ENCODE measurements around the gene HES4.

The HES4 gene

GRCh38 chr1:1013105-1013921 lies 13.4 kb upstream of the HES4 start, which contains the start of gene ISG15 (continued):
- peak; percentile 60; the same call in 1 of the 2 replicates for TF ChIP-seq SCRT1 (tag by site-specific recombination; IDR thresholded peaks at IDR 0.05; ENCODE audit: borderline replicate concordance)
- peak; percentile 63 for TF ChIP-seq ZNF366 (tag by site-specific recombination; conservative IDR thresholded peaks at IDR 0.05)
- TF ChIP-seq ZNF571 (tag by site-specific recombination; IDR thresholded peaks at IDR 0.05) = no peak
- TF ChIP-seq ZNF157 (tag by site-specific recombination; IDR thresholded peaks at IDR 0.05) = no peak
- peak; percentile 84 for TF ChIP-seq SP7 (tag by site-specific recombination; IDR thresholded peaks at IDR 0.05)
- TF ChIP-seq ZNF629 (tag by site-specific recombination; IDR thresholded peaks at IDR 0.05) = peak; percentile 57; the same call in 1 of the 2 replicates
- TF ChIP-seq, protein P1, sequence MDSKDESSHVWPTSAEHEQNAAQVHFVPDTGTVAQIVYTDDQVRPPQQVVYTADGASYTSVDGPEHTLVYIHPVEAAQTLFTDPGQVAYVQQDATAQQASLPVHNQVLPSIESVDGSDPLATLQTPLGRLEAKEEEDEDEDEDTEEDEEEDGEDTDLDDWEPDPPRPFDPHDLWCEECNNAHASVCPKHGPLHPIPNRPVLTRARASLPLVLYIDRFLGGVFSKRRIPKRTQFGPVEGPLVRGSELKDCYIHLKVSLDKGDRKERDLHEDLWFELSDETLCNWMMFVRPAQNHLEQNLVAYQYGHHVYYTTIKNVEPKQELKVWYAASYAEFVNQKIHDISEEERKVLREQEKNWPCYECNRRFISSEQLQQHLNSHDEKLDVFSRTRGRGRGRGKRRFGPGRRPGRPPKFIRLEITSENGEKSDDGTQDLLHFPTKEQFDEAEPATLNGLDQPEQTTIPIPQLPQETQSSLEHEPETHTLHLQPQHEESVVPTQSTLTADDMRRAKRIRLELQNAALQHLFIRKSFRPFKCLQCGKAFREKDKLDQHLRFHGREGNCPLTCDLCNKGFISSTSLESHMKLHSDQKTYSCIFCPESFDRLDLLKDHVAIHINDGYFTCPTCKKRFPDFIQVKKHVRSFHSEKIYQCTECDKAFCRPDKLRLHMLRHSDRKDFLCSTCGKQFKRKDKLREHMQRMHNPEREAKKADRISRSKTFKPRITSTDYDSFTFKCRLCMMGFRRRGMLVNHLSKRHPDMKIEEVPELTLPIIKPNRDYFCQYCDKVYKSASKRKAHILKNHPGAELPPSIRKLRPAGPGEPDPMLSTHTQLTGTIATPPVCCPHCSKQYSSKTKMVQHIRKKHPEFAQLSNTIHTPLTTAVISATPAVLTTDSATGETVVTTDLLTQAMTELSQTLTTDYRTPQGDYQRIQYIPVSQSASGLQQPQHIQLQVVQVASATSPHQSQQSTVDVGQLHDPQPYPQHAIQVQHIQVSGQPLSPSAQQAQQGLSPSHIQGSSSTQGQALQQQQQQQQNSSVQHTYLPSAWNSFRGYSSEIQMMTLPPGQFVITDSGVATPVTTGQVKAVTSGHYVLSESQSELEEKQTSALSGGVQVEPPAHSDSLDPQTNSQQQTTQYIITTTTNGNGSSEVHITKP (tag by site-specific recombination; IDR thresholded peaks at IDR 0.05) = peak; percentile 75
- TF ChIP-seq, protein P2, sequence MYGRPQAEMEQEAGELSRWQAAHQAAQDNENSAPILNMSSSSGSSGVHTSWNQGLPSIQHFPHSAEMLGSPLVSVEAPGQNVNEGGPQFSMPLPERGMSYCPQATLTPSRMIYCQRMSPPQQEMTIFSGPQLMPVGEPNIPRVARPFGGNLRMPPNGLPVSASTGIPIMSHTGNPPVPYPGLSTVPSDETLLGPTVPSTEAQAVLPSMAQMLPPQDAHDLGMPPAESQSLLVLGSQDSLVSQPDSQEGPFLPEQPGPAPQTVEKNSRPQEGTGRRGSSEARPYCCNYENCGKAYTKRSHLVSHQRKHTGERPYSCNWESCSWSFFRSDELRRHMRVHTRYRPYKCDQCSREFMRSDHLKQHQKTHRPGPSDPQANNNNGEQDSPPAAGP (tag by site-specific recombination; IDR thresholded peaks at IDR 0.05) = 0 out of 2 replicates have a peak, but pooled peaks have one; percentile 37
- TF ChIP-seq, protein P3, sequence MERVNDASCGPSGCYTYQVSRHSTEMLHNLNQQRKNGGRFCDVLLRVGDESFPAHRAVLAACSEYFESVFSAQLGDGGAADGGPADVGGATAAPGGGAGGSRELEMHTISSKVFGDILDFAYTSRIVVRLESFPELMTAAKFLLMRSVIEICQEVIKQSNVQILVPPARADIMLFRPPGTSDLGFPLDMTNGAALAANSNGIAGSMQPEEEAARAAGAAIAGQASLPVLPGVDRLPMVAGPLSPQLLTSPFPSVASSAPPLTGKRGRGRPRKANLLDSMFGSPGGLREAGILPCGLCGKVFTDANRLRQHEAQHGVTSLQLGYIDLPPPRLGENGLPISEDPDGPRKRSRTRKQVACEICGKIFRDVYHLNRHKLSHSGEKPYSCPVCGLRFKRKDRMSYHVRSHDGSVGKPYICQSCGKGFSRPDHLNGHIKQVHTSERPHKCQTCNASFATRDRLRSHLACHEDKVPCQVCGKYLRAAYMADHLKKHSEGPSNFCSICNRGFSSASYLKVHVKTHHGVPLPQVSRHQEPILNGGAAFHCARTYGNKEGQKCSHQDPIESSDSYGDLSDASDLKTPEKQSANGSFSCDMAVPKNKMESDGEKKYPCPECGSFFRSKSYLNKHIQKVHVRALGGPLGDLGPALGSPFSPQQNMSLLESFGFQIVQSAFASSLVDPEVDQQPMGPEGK (tag by site-specific recombination; IDR thresholded peaks at IDR 0.05) = peak; percentile 70
- TF ChIP-seq, protein P4, sequence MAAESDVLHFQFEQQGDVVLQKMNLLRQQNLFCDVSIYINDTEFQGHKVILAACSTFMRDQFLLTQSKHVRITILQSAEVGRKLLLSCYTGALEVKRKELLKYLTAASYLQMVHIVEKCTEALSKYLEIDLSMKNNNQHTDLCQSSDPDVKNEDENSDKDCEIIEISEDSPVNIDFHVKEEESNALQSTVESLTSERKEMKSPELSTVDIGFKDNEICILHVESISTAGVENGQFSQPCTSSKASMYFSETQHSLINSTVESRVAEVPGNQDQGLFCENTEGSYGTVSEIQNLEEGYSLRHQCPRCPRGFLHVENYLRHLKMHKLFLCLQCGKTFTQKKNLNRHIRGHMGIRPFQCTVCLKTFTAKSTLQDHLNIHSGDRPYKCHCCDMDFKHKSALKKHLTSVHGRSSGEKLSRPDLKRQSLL (tag by site-specific recombination; IDR thresholded peaks at IDR 0.05) = no peak
- no peak for TF ChIP-seq ZNF792 (tag by site-specific recombination; IDR thresholded peaks at IDR 0.05)
- TF ChIP-seq WT1 (tag by site-specific recombination; IDR thresholded peaks at IDR 0.05) = peak; percentile 64; the same call in 1 of the 2 replicates
- TF ChIP-seq, protein P5, sequence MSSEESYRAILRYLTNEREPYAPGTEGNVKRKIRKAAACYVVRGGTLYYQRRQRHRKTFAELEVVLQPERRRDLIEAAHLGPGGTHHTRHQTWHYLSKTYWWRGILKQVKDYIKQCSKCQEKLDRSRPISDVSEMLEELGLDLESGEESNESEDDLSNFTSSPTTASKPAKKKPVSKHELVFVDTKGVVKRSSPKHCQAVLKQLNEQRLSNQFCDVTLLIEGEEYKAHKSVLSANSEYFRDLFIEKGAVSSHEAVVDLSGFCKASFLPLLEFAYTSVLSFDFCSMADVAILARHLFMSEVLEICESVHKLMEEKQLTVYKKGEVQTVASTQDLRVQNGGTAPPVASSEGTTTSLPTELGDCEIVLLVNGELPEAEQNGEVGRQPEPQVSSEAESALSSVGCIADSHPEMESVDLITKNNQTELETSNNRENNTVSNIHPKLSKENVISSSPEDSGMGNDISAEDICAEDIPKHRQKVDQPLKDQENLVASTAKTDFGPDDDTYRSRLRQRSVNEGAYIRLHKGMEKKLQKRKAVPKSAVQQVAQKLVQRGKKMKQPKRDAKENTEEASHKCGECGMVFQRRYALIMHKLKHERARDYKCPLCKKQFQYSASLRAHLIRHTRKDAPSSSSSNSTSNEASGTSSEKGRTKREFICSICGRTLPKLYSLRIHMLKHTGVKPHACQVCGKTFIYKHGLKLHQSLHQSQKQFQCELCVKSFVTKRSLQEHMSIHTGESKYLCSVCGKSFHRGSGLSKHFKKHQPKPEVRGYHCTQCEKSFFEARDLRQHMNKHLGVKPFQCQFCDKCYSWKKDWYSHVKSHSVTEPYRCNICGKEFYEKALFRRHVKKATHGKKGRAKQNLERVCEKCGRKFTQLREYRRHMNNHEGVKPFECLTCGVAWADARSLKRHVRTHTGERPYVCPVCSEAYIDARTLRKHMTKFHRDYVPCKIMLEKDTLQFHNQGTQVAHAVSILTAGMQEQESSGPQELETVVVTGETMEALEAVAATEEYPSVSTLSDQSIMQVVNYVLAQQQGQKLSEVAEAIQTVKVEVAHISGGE (tag by site-specific recombination; conservative IDR thresholded peaks at IDR 0.05; ENCODE audit: low read depth) = no peak
- peak; percentile 91 for TF ChIP-seq PRDM1 (tag by site-specific recombination; IDR thresholded peaks at IDR 0.05)
- TF ChIP-seq ZNF341 (tag by site-specific recombination; IDR thresholded peaks at IDR 0.05; ENCODE audit: low read depth) = no peak
- TF ChIP-seq, protein P6, sequence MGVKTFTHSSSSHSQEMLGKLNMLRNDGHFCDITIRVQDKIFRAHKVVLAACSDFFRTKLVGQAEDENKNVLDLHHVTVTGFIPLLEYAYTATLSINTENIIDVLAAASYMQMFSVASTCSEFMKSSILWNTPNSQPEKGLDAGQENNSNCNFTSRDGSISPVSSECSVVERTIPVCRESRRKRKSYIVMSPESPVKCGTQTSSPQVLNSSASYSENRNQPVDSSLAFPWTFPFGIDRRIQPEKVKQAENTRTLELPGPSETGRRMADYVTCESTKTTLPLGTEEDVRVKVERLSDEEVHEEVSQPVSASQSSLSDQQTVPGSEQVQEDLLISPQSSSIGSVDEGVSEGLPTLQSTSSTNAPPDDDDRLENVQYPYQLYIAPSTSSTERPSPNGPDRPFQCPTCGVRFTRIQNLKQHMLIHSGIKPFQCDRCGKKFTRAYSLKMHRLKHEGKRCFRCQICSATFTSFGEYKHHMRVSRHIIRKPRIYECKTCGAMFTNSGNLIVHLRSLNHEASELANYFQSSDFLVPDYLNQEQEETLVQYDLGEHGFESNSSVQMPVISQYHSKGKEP (tag by site-specific recombination; IDR thresholded peaks at IDR 0.05) = 0 out of 2 replicates have a peak, but pooled peaks have one; percentile 21
- no peak for TF ChIP-seq ZNF37A (tag by site-specific recombination; IDR thresholded peaks at IDR 0.05)
- peak; percentile 12; the same call in 1 of the 2 replicates for TF ChIP-seq KLF7 (tag by site-specific recombination; IDR thresholded peaks at IDR 0.05; ENCODE audit: borderline replicate concordance)
- TF ChIP-seq, protein P7, sequence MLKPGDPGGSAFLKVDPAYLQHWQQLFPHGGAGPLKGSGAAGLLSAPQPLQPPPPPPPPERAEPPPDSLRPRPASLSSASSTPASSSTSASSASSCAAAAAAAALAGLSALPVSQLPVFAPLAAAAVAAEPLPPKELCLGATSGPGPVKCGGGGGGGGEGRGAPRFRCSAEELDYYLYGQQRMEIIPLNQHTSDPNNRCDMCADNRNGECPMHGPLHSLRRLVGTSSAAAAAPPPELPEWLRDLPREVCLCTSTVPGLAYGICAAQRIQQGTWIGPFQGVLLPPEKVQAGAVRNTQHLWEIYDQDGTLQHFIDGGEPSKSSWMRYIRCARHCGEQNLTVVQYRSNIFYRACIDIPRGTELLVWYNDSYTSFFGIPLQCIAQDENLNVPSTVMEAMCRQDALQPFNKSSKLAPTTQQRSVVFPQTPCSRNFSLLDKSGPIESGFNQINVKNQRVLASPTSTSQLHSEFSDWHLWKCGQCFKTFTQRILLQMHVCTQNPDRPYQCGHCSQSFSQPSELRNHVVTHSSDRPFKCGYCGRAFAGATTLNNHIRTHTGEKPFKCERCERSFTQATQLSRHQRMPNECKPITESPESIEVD (tag by site-specific recombination; IDR thresholded peaks at IDR 0.05) = peak; percentile 76; the same call in 1 of the 2 replicates
- TF ChIP-seq, protein P8, sequence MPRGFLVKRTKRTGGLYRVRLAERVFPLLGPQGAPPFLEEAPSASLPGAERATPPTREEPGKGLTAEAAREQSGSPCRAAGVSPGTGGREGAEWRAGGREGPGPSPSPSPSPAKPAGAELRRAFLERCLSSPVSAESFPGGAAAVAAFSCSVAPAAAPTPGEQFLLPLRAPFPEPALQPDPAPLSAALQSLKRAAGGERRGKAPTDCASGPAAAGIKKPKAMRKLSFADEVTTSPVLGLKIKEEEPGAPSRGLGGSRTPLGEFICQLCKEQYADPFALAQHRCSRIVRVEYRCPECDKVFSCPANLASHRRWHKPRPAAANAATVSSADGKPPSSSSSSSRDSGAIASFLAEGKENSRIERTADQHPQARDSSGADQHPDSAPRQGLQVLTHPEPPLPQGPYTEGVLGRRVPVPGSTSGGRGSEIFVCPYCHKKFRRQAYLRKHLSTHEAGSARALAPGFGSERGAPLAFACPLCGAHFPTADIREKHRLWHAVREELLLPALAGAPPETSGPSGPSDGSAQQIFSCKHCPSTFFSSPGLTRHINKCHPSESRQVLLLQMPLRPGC (tag by site-specific recombination; IDR thresholded peaks at IDR 0.05) = 0 out of 2 replicates have a peak, but pooled peaks have one; percentile 51
- TF ChIP-seq YY2 (tag by site-specific recombination; IDR thresholded peaks at IDR 0.05) = no peak

Measured in HEK293 (cell line).